SK-N-SH treated with all-trans-retinoic acid at 6 μM for 48 hours (cell line): Measurements from ENCODE around the gene SYCP1.
A peak's percentile ranks its signal among the peaks of the same experiment; 100 is the strongest.

Source experiments
- ATAC-seq: fragments of 200-7000 bp; cut with Tn5 transposase; 3 replicates; pipeline ENCODE4 v1.9.1; 2020; ENCODE audit warnings: mild to moderate bottlenecking, moderate library complexity
- CSRNP3 ChIP-seq: fragments of 250-450 bp; sonication (Bioruptor Pico); IDR thresholded peaks from 2 replicates; pipeline ENCODE4 v1.5.1; 2021; ENCODE audit warnings: mild to moderate bottlenecking, moderate library complexity
- ESRRG ChIP-seq: fragments of 250-450 bp; sonication (Bioruptor Pico); IDR thresholded peaks from 2 replicates; pipeline ENCODE4 v1.6.1; 2021; ENCODE audit warnings: mild to moderate bottlenecking
- GLIS3 ChIP-seq: fragments of 250-450 bp; sonication (Bioruptor Pico); IDR thresholded peaks from 2 replicates; pipeline ENCODE4 v1.5.0; 2020; ENCODE audit warnings: mild to moderate bottlenecking, moderate library complexity
- ISL1 ChIP-seq: fragments of 250-450 bp; sonication (Bioruptor Pico); IDR thresholded peaks from 2 replicates; pipeline ENCODE4 v2.1.2; 2022; ENCODE audit warnings: mild to moderate bottlenecking, moderate library complexity
- OSR1 ChIP-seq: fragments of 250-450 bp; sonication (Bioruptor Pico); IDR thresholded peaks from 2 replicates; pipeline ENCODE4 v1.8.0; 2022; ENCODE audit warnings: moderate library complexity, mild to moderate bottlenecking, inconsistent platforms
- PATZ1 ChIP-seq: fragments of 250-450 bp; sonication (Bioruptor Pico); IDR thresholded peaks from 2 replicates; pipeline ENCODE4 v1.8.0; 2020; ENCODE audit warnings: mild to moderate bottlenecking, moderate library complexity, borderline replicate concordance
- POU6F1 ChIP-seq: fragments of 250-450 bp; sonication (Bioruptor Pico); IDR thresholded peaks from 2 replicates; pipeline ENCODE4 v1.8.0; 2021; ENCODE audit warnings: low read depth, mild to moderate bottlenecking, moderate library complexity, borderline replicate concordance
- RARB ChIP-seq: fragments of 250-450 bp; sonication (Bioruptor Pico); IDR thresholded peaks from 2 replicates; pipeline ENCODE4 v1.8.0; 2021; ENCODE audit warnings: mild to moderate bottlenecking, moderate library complexity
- TCF4 ChIP-seq: fragments of 250-450 bp; sonication (Bioruptor Pico); IDR thresholded peaks from 2 replicates; pipeline ENCODE4 v1.8.0; 2021; ENCODE audit warnings: mild to moderate bottlenecking, moderate library complexity, borderline replicate concordance
- TOX ChIP-seq: fragments of 250-450 bp; sonication (Bioruptor Pico); IDR thresholded peaks from 2 replicates; pipeline ENCODE4 v1.8.0; 2021; ENCODE audit warnings: mild to moderate bottlenecking, moderate library complexity, borderline replicate concordance
- TSHZ2 ChIP-seq: fragments of 250-450 bp; sonication (Bioruptor Pico); IDR thresholded peaks from 2 replicates; pipeline ENCODE4 v1.5.0; 2020; ENCODE audit warnings: mild to moderate bottlenecking, moderate library complexity
- ZC3H10 ChIP-seq: fragments of 250-450 bp; sonication (Bioruptor Pico); IDR thresholded peaks from 2 replicates; pipeline ENCODE4 v1.5.1; 2021; ENCODE audit warnings: mild to moderate bottlenecking, moderate library complexity
- ZFP3 ChIP-seq: fragments of 250-450 bp; sonication (Bioruptor Pico); IDR thresholded peaks from 2 replicates; pipeline ENCODE4 v1.5.0; 2020; ENCODE audit warnings: mild to moderate bottlenecking, moderate library complexity
- ZFP30 ChIP-seq: fragments of 450-650 bp; formaldehyde crosslinking; IDR thresholded peaks from 2 replicates; pipeline ENCODE4 v1.5.0; 2022; ENCODE audit warnings: mild to moderate bottlenecking, moderate library complexity
- ZNF8 ChIP-seq: fragments of 450-650 bp; formaldehyde crosslinking; IDR thresholded peaks from 2 replicates; pipeline ENCODE4 v1.5.0; 2020; ENCODE audit warnings: mild to moderate bottlenecking, moderate library complexity

The SYCP1 gene

GRCh38 chr1:115041654-115042053, 187.0 kb downstream of the SYCP1 start:
- TF ChIP-seq ESRRG (CRISPR knock-in tag) (no peak), ZFP30 (CRISPR knock-in tag) (no peak), ZFP3 (CRISPR knock-in tag) (no peak), POU6F1 (CRISPR knock-in tag) (no peak), TSHZ2 (CRISPR knock-in tag) (no peak), ISL1 (CRISPR knock-in tag) (no peak), PATZ1 (CRISPR knock-in tag) (no peak), TOX (CRISPR knock-in tag) (no peak), ZC3H10 (CRISPR knock-in tag) (no peak), CSRNP3 (CRISPR knock-in tag) (no peak), RARB (CRISPR knock-in tag) (no peak), GLIS3 (no peak), ZNF8 (CRISPR knock-in tag) (no peak), TCF4 (no peak), OSR1 (no peak)
- TF ChIP-seq, all 23 proteins: peak for 0
- ATAC-seq, result peak; percentile 64
